OCI-LY1 (cell line): ENCODE data around the gene AFAP1.
"Not testable (repeated sequence)": the region's sequence is repeated elsewhere in the genome, so short reads cannot be mapped to it uniquely, and the experiment has no call there.

Experiments
- H2AFZ ChIP-seq: fragments of 200-600 bp; sonication (generic), shearing (Covaris generic); 2 replicates; pipeline ENCODE4 v1.6.0; 2014; ENCODE audit warnings: antibody characterized with exemption, mild to moderate bottlenecking, low read length
- H3F3A ChIP-seq: fragments of 200-600 bp; sonication (generic), shearing (Covaris generic); 2 replicates; pipeline ENCODE4 v1.6.0; 2014; ENCODE audit warnings: mild to moderate bottlenecking, antibody characterized with exemption, low read length, moderate library complexity; ENCODE audit not compliant: insufficient read depth
- H3K27ac ChIP-seq: fragments of 200-600 bp; sonication (generic); 2 replicates; pipeline ENCODE4 v1.5.1; 2014; ENCODE audit warnings: low read length, mixed run types, mild to moderate bottlenecking, low read depth; ENCODE audit not compliant: poor library complexity, severe bottlenecking
- H3K27me3 ChIP-seq: fragments of 200-600 bp; sonication (generic); 2 replicates; pipeline ENCODE4 v1.6.0; 2014; ENCODE audit warnings: antibody characterized with exemption, mild to moderate bottlenecking, low read length, moderate library complexity; ENCODE audit not compliant: insufficient read depth
- H3K36me3 ChIP-seq: fragments of 200-600 bp; sonication (generic); 2 replicates; pipeline ENCODE4 v1.6.1; 2014; ENCODE audit warnings: mild to moderate bottlenecking, antibody characterized with exemption, low read length, moderate library complexity, mixed read lengths; ENCODE audit not compliant: insufficient read depth
- H3K4me1 ChIP-seq: fragments of 200-600 bp; sonication (generic); 2 replicates; pipeline ENCODE4 v1.5.1; 2014; ENCODE audit warnings: mild to moderate bottlenecking, low read length, moderate library complexity; ENCODE audit not compliant: insufficient read depth, severe bottlenecking
- H3K4me2 ChIP-seq: fragments of 200-600 bp; sonication (generic), shearing (Covaris generic); 2 replicates; pipeline ENCODE4 v1.6.1; 2014; ENCODE audit warnings: low read length
- H3K4me3 ChIP-seq: fragments of 200-600 bp; sonication (generic); 2 replicates; pipeline ENCODE4 v1.5.1; 2014; ENCODE audit warnings: low read length, low read depth, mild to moderate bottlenecking, mixed read lengths; ENCODE audit not compliant: poor library complexity, severe bottlenecking
- H3K79me2 ChIP-seq: fragments of 200-600 bp; shearing (Covaris generic); 2 replicates; pipeline ENCODE4 v1.6.1; 2016; ENCODE audit warnings: mixed run types, low read length, mixed read lengths; ENCODE audit not compliant: insufficient read depth
- H3K9ac ChIP-seq: fragments of 200-600 bp; sonication (generic), shearing (Covaris generic); 2 replicates; pipeline ENCODE4 v1.6.1; 2014; ENCODE audit warnings: mild to moderate bottlenecking, low read length, mixed read lengths
- H3K9me2 ChIP-seq: fragments of 200-600 bp; sonication (generic), shearing (Covaris generic); 2 replicates; pipeline ENCODE4 v1.6.1; 2014; ENCODE audit warnings: low read depth, mild to moderate bottlenecking, low read length, mixed read lengths
- H3K9me3 ChIP-seq: fragments of 200-600 bp; shearing (Covaris generic); 2 replicates; pipeline ENCODE4 v1.6.1; 2014; ENCODE audit warnings: low read length, mixed read lengths
- H4K20me1 ChIP-seq: fragments of 200-600 bp; sonication (generic), shearing (Covaris generic); 2 replicates; pipeline ENCODE4 v1.6.0; 2016; ENCODE audit warnings: mild to moderate bottlenecking, low read length; ENCODE audit not compliant: insufficient read depth
- EZH2 ChIP-seq: fragments of 200-600 bp; sonication (generic), shearing (Covaris generic); IDR thresholded peaks from 2 replicates; pipeline ENCODE4 v1.8.0; 2017; ENCODE audit warnings: borderline replicate concordance, mixed run types, mild to moderate bottlenecking, antibody characterized with exemption, low read length, moderate library complexity, mixed read lengths
- TF ChIP-seq, protein P1 (sequence below): fragments of 200-600 bp; sonication (generic), shearing (Covaris generic); IDR thresholded peaks from 2 replicates; pipeline ENCODE4 v1.5.1; 2017; ENCODE audit warnings: mild to moderate bottlenecking, antibody characterized with exemption, low read length, moderate library complexity, mixed read lengths

AFAP1 gene

DNA sequence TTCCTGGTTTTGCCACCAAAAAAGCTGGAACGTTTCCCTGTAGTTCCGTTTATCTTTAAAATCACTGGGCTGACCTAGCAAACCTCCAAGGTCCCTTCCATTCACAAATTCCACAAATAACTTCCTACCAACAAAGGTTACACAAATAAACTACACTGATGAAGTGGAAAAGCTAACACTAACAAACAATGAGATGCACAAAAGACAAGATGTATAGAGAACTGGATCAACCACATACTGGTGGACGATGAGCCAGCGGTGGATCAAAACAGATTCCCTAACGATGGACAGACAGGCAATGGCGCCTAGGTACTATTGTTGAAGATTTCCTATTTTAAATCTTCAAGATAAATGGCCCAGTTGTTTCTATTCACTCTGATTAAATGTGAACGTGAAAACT, 15.5 kb downstream of the AFAP1 start:
- Histone ChIP-seq H3K36me3 (no peaks in the 10 kb centered on the region), H3F3A (no peaks in the 10 kb centered on the region), H4K20me1 (no peaks in the 10 kb centered on the region), H3K4me3 (no peak overlapping the region), H3K9me3 (no peaks in the 10 kb centered on the region), H3K9me2 (no peaks in the 10 kb centered on the region), H3K4me1 (no peaks in the 10 kb centered on the region), H3K27me3 (no peaks in the 10 kb centered on the region), H3K4me2 (no peak overlapping the region), H2AFZ (no peak overlapping the region), H3K79me2 (no peaks in the 10 kb centered on the region), H3K27ac (no peak overlapping the region), H3K9ac (no peak overlapping the region)
- no peak for TF ChIP-seq EZH2
- TF ChIP-seq, protein P1, sequence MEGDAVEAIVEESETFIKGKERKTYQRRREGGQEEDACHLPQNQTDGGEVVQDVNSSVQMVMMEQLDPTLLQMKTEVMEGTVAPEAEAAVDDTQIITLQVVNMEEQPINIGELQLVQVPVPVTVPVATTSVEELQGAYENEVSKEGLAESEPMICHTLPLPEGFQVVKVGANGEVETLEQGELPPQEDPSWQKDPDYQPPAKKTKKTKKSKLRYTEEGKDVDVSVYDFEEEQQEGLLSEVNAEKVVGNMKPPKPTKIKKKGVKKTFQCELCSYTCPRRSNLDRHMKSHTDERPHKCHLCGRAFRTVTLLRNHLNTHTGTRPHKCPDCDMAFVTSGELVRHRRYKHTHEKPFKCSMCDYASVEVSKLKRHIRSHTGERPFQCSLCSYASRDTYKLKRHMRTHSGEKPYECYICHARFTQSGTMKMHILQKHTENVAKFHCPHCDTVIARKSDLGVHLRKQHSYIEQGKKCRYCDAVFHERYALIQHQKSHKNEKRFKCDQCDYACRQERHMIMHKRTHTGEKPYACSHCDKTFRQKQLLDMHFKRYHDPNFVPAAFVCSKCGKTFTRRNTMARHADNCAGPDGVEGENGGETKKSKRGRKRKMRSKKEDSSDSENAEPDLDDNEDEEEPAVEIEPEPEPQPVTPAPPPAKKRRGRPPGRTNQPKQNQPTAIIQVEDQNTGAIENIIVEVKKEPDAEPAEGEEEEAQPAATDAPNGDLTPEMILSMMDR: no peak

DNA sequence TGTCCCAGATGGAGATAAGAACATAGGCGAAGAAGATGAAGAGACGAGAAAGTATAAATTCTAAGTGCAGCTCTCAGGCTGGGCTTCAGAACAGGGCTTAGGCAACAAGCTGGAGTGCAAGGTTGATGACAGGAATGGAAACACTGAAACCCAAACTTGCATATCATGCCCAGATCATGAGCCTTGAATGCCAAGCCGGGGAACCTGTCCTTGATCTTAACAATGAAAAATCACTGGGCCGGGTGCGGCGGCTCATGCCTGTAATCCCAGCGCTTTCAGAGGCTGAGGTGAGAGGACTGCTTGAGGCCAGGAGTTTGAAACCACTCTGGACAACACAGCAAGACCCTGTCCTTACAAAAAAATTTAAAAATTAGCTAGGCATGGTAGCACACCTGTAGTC, 17.2 kb downstream of the AFAP1 start:
- Histone ChIP-seq H3K4me3 (no peak overlapping the region), H3K79me2 (no peaks in the 10 kb centered on the region), H2AFZ (no peak overlapping the region), H3K9me3 (no peaks in the 10 kb centered on the region), H3K9me2 (no peaks in the 10 kb centered on the region), H3K4me1 (no peaks in the 10 kb centered on the region), H3K27me3 (no peaks in the 10 kb centered on the region), H3K27ac (no peak overlapping the region), H4K20me1 (no peaks in the 10 kb centered on the region), H3K9ac (no peak overlapping the region), H3F3A (no peaks in the 10 kb centered on the region), H3K36me3 (no peaks in the 10 kb centered on the region), H3K4me2 (no peak overlapping the region)
- no peak for TF ChIP-seq EZH2
- TF ChIP-seq, protein P1: no peak

DNA sequence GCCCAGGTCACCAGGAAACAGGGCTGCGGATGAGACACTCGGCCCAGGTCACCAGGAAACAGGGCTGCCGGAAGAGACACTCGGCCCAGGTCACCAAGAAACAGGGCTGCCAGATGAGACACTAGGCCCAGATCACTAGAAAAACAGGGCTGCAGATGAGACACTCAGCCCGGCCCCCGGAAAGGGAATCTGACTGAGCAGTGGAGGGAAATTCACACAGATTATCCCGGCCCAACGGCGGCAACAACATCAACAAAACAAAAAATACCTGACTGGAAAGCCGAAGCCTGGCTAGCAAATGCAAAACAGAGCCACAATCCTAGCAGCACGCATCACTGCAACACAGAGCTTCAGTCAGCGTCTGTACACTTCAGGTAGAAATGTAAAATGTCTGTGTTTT, 20.7 kb downstream of the AFAP1 start:
- no peaks in the 10 kb centered on the region for H3K36me3 ChIP-seq
- H3K9me2 ChIP-seq: no peaks in the 10 kb centered on the region
- no peaks in the 10 kb centered on the region for H3F3A ChIP-seq
- H4K20me1 ChIP-seq: no peaks in the 10 kb centered on the region
- H3K4me1 ChIP-seq: no peaks in the 10 kb centered on the region
- no peak overlapping the region for H3K4me3 ChIP-seq
- no peak overlapping the region for H3K4me2 ChIP-seq
- H2AFZ ChIP-seq: no peak overlapping the region
- TF ChIP-seq, protein P1: no peak
- TF ChIP-seq EZH2: no peak
- no peaks in the 10 kb centered on the region for H3K9me3 ChIP-seq
- H3K27me3 ChIP-seq: no peaks in the 10 kb centered on the region
- H3K27ac ChIP-seq: no peak overlapping the region
- no peaks in the 10 kb centered on the region for H3K79me2 ChIP-seq
- no peak overlapping the region for H3K9ac ChIP-seq

DNA sequence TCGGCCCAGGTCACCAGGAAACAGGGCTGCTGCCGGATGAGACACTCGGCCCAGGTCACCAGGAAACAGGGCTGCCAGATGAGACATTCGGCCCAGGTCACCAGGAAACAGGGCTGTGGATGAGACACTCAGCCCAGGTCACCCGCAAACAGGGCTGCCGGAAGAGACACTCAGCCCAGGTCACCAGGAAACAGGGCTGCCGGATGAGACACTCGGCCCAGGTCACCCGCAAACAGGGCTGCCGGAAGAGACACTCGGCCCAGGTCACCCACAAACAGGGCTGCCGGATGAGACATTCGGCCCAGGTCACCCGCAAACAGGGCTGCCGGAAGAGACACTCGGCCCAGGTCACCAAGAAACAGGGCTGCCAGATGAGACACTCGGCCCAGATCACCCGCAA, 21.5 kb downstream of the AFAP1 start:
- H3K4me3 ChIP-seq, H2AFZ ChIP-seq, H4K20me1 ChIP-seq, H3K36me3 ChIP-seq, H3K9me3 ChIP-seq, H3K4me1 ChIP-seq, H3K9ac ChIP-seq, H3F3A ChIP-seq, H3K4me2 ChIP-seq, H3K9me2 ChIP-seq, H3K27ac ChIP-seq, H3K27me3 ChIP-seq, H3K79me2 ChIP-seq: not testable (repeated sequence)
